Effector memory CD4-positive, alpha-beta T cell (primary cell): ENCODE data around the gene WDR20.

Source experiments
- DNase-seq, 3 donors: peaks; one replicate each; pipeline ENCODE4 v3.0.0-alpha.2; 2020
- H3K27ac ChIP-seq: 2 replicates; pipeline ENCODE4 v1.7.0; 2013; ENCODE audit warnings: mild to moderate bottlenecking, low read length, moderate library complexity; ENCODE audit not compliant: insufficient read depth, poor library complexity, severe bottlenecking
- H3K27me3 ChIP-seq: replicated peaks from 2 replicates; pipeline ENCODE4 v1.7.0; 2013; ENCODE audit warnings: mild to moderate bottlenecking, low read length; ENCODE audit not compliant: insufficient read depth, control insufficient read depth, poor library complexity, severe bottlenecking
- H3K36me3 ChIP-seq: 2 replicates; pipeline ENCODE4 v1.7.0; 2013; ENCODE audit warnings: mild to moderate bottlenecking, low read length, moderate library complexity; ENCODE audit not compliant: control insufficient read depth, insufficient read depth
- H3K4me1 ChIP-seq: 2 replicates; pipeline ENCODE4 v1.7.0; 2013; ENCODE audit warnings: low read length, mild to moderate bottlenecking; ENCODE audit not compliant: control insufficient read depth, insufficient read depth, poor library complexity, severe bottlenecking
- H3K4me3 ChIP-seq: 2 replicates; pipeline ENCODE4 v1.7.0; 2013; ENCODE audit warnings: low read length, low read depth, mild to moderate bottlenecking; ENCODE audit not compliant: insufficient read depth, poor library complexity, severe bottlenecking
- H3K9me3 ChIP-seq: 2 replicates; pipeline ENCODE4 v1.7.0; 2013; ENCODE audit warnings: mild to moderate bottlenecking, low read length, moderate library complexity; ENCODE audit not compliant: control insufficient read depth

WDR20 gene

GRCh38 chr14:102202944-102203343 lies 63.2 kb downstream of the WDR20 start:
- Histone ChIP-seq H3K27me3 (no peaks in the 10 kb centered on the region), H3K4me1 (peaks cover 20% of the 10 kb centered on the region), H3K9me3 (no peaks in the 10 kb centered on the region), H3K27ac (no peak overlapping the region), H3K36me3 (peaks cover 29% of the 10 kb centered on the region), H3K4me3 (no peak overlapping the region)
- DNase-seq, result no peak

DNA sequence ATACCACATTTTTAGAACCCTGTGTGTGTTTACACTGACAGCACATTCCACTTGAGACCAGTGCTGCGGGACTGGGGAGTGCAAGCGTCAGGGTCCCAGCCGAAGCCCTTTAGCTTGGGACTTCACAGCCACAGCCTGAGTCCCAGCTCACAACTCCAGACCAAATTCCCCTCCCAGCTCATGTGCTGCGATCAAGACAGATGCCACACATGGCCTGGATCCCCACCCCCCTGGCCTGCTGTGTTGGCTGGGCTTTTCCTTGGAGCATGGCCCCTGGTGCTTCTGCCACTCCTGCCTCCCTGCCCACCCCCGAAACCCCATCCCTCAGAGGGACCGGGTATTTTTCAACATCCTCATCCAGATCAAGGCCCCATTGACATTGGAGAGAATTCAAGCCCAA lies 63.7 kb downstream of the WDR20 start:
- H3K9me3 ChIP-seq, result no peaks in the 10 kb centered on the region
- no peak overlapping the region for H3K27ac ChIP-seq
- peaks cover 20% of the 10 kb centered on the region for H3K4me1 ChIP-seq
- no peak overlapping the region for H3K4me3 ChIP-seq
- DNase-seq, result no peak
- no peaks in the 10 kb centered on the region for H3K27me3 ChIP-seq
- H3K36me3 ChIP-seq, result peaks cover 33% of the 10 kb centered on the region

DNA sequence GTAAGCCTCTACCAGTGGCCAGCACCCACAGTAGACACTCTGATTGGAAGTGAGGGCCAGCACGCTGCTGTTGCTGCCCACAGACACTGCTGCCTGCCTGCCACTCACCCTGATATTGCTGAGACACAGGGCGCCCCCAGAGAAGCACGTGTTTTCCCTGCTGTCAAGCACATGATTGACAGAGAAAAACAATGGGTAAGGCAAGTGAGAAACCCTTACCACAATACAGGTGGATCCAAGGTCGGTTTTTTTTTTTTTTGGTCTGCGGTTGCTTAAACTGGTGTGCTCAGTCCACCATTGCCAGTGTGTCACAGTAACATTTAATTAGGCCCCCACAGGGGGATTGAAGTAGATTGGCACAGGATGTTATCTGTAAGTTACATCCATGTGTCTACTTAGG lies 65.9 kb downstream of the WDR20 start:
- H3K36me3 ChIP-seq, result peaks cover 47% of the 10 kb centered on the region
- H3K4me3 ChIP-seq, result no peak overlapping the region
- DNase-seq, result no peak

DNA sequence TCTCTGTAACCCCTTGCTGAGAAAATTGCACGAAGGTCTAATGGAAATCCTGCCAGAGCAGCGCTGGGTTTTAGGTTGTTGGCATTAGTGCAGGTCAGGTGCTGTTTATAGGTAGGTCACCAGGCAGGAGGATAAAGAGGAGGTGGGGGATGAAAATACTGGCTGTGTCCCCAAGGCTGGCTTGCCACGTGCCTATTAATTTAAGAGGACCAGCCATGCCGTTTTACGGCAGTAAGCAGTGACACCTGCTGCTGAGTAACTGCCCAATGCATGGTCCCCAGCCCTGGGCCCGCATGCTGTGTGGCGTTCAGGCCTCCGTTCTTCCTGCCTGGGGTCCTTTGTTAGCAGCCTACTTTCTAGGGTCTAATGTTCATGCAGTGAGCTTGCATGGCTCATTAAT lies 67.2 kb downstream of the WDR20 start:
- Histone ChIP-seq H3K4me1 (no peaks in the 10 kb centered on the region), H3K9me3 (no peaks in the 10 kb centered on the region), H3K36me3 (peaks cover 55% of the 10 kb centered on the region), H3K4me3 (no peak overlapping the region), H3K27ac (no peak overlapping the region), H3K27me3 (no peaks in the 10 kb centered on the region)
- DNase-seq, result no peak

More for the DNA sequence above, 65.9 kb downstream of the WDR20 start:
- no peaks in the 10 kb centered on the region for H3K9me3 ChIP-seq
- peaks cover 11% of the 10 kb centered on the region for H3K4me1 ChIP-seq
- H3K27ac ChIP-seq, result no peak overlapping the region
- no peaks in the 10 kb centered on the region for H3K27me3 ChIP-seq

GRCh38 chr14:102207831-102208365 lies 68.2 kb downstream of the WDR20 start:
- Histone ChIP-seq H3K36me3 (peaks cover 55% of the 10 kb centered on the region), H3K27ac (no peak overlapping the region), H3K27me3 (no peaks in the 10 kb centered on the region), H3K4me1 (no peaks in the 10 kb centered on the region), H3K4me3 (no peak overlapping the region), H3K9me3 (no peaks in the 10 kb centered on the region)
- no peak for DNase-seq

- Histone ChIP-seq H3K27ac (no peak overlapping the region), H3K27me3 (no peaks in the 10 kb centered on the region), H3K4me1 (no peaks in the 10 kb centered on the region), H3K4me3 (no peak overlapping the region), H3K9me3 (no peaks in the 10 kb centered on the region), H3K36me3 (peaks cover 50% of the 10 kb centered on the region)
- no peak for DNase-seq
These were observed 69.0 kb downstream of the WDR20 start for GRCh38 chr14:102208741-102209140.

DNA sequence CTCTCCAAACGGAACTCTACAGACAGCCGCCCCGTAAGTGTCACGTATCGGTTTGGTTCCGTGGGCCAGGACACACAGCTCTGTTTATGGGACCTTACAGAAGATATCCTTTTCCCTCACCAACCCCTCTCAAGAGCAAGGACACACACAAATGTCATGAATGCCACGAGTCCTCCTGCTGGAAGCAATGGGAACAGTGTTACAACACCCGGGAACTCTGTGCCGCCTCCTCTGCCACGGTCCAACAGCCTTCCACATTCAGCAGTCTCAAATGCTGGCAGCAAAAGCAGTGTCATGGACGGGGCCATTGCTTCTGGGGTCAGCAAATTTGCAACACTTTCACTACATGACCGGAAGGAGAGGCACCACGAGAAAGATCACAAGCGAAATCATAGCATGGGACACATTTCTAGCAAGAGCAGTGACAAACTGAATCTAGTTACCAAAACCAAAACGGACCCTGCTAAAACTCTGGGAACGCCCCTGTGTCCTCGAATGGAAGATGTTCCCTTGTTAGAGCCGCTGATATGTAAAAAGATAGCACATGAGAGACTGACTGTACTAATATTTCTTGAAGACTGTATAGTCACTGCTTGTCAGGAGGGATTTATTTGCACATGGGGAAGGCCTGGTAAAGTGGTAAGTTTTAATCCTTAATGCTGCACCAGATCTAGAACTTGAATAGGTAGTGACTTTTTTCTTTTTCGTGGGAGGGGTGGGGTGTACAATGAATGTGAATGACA lies 69.7 kb downstream of the WDR20 start:
- H3K4me3 ChIP-seq, result no peak overlapping the region
- H3K36me3 ChIP-seq, result peaks cover 45% of the 10 kb centered on the region
- no peak for DNase-seq

GRCh38 chr14:102210421-102211042 lies 70.8 kb downstream of the WDR20 start:
- Histone ChIP-seq H3K4me3 (no peak overlapping the region), H3K4me1 (no peaks in the 10 kb centered on the region), H3K27me3 (no peaks in the 10 kb centered on the region), H3K9me3 (no peaks in the 10 kb centered on the region), H3K27ac (no peak overlapping the region), H3K36me3 (peaks cover 37% of the 10 kb centered on the region)
- DNase-seq, result no peak

More for the DNA sequence above, 69.7 kb downstream of the WDR20 start:
- no peak overlapping the region for H3K27ac ChIP-seq
- H3K4me1 ChIP-seq, result no peaks in the 10 kb centered on the region
- no peaks in the 10 kb centered on the region for H3K27me3 ChIP-seq
- H3K9me3 ChIP-seq, result no peaks in the 10 kb centered on the region

DNA sequence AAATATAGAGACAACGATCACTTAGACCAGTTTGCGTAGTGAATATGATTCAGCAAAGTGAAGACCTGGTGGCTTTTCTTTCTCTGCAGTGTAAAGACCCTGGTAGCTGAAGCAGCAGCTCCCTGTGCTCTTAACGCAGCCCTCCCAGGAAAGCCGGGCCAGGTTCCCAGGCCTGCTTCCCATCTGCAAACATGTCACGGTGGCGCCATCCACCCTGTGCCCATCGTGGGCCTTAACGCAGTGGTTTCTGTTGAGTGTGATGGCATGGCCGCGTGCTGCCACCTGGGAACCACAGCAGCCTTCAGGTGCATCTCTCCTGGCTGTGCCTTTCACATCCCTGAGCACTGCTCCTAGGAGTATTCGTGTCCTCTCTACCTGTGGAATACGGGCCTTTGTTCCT lies 71.5 kb downstream of the WDR20 start:
- Histone ChIP-seq H3K27me3 (no peaks in the 10 kb centered on the region), H3K27ac (no peak overlapping the region), H3K9me3 (no peaks in the 10 kb centered on the region), H3K36me3 (peaks cover 35% of the 10 kb centered on the region), H3K4me3 (no peak overlapping the region), H3K4me1 (no peaks in the 10 kb centered on the region)
- DNase-seq, result no peak

DNA sequence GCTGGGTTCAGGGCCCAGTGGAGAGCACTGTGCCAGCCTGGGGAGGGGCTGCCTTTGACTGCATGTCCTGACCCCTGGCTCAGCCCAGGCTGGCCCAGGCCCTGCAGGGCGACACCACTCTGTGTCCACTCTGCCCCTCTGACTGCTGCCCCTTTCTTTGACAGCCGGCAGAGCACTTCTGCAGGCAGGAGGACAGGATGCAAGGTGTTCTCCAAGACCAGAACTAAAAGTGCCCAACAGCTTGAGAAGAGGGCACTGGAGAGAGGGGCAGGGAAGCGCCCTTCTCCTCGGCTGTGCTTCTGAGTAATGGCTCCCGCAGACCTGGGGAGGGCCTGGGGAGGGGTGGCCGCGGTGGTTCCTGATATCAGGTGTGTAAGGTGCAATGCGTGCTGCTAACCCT lies 72.7 kb downstream of the WDR20 start:
- Histone ChIP-seq H3K4me1 (no peaks in the 10 kb centered on the region), H3K27me3 (no peaks in the 10 kb centered on the region), H3K27ac (no peak overlapping the region), H3K36me3 (peaks cover 32% of the 10 kb centered on the region), H3K9me3 (no peaks in the 10 kb centered on the region), H3K4me3 (no peak overlapping the region)
- DNase-seq, result no peak
